HPDE6-E6E7 (cell line): ENCODE results near the gene ORM1.
A peak's percentile ranks its signal among the peaks of the same experiment; 100 is the strongest.
"Not testable (repeated sequence)": the region's sequence is repeated elsewhere in the genome, so short reads cannot be mapped to it uniquely, and the experiment has no call there.

Experiments
- DNase-seq: peaks from one replicate; pipeline ENCODE4 v3.0.0; 2011; ENCODE audit warnings: missing footprints; ENCODE audit errors: extremely low spot score

ORM1 gene

GRCh38 chr9:114325684-114326254 is 2.9 kb downstream of the ORM1 start:
- not testable (repeated sequence) for DNase-seq

- DNase-seq, result no peak
Measured at GRCh38 chr9:114327749-114328148, 4.9 kb downstream of the ORM1 start.

GRCh38 chr9:114328357-114328820 is 5.5 kb downstream of the ORM1 start:
- DNase-seq, result not testable (repeated sequence)

GRCh38 chr9:114328937-114329624 is 6.2 kb downstream of the ORM1 start:
- DNase-seq, result not testable (repeated sequence)

GRCh38 chr9:114329625-114330022 is 6.7 kb downstream of the ORM1 start, which contains the start of gene ORM2:
TSS of gene ORM2 (plus strand) at chr9:114329869. CDS start at chr9:114329905, 36 bp downstream.
- DNase-seq, result not testable (repeated sequence)

- DNase-seq, result no peak
Measured at GRCh38 chr9:114330636-114331035, 7.7 kb downstream of the ORM1 start.

GRCh38 chr9:114331229-114332195 is 8.6 kb downstream of the ORM1 start:
- DNase-seq, result not testable (repeated sequence)

GRCh38 chr9:114332474-114333040 is 9.7 kb downstream of the ORM1 start:
- DNase-seq, result not testable (repeated sequence)

GRCh38 chr9:114333718-114334117 is 10.8 kb downstream of the ORM1 start:
- DNase-seq, result not testable (repeated sequence)

GRCh38 chr9:114334490-114334889 is 11.6 kb downstream of the ORM1 start:
- DNase-seq, result no peak

GRCh38 chr9:114335745-114336144 is 12.8 kb downstream of the ORM1 start:
- no peak for DNase-seq

GRCh38 chr9:114336157-114336556 is 13.3 kb downstream of the ORM1 start:
- DNase-seq, result no peak

GRCh38 chr9:114336699-114337395 is 13.9 kb downstream of the ORM1 start:
- DNase-seq, result no peak

- DNase-seq, result no peak
Measured at GRCh38 chr9:114338187-114338586, 15.3 kb downstream of the ORM1 start.

GRCh38 chr9:114339130-114339908 is 16.4 kb downstream of the ORM1 start:
- DNase-seq, result peak; percentile 63

- no peak for DNase-seq
Measured at GRCh38 chr9:114341152-114341830, 18.4 kb downstream of the ORM1 start.

- DNase-seq, result no peak
Measured at GRCh38 chr9:114341991-114342390, 19.1 kb downstream of the ORM1 start.

GRCh38 chr9:114342755-114343440 is 20.0 kb downstream of the ORM1 start:
- no peak for DNase-seq
